ENCODE results near the gene ZNF280C.

- TF ChIP-seq CTCF (IDR thresholded peaks at IDR 0.05) (no peak), POLR2A (IDR thresholded peaks at IDR 0.05) (no peak)
Observed at GRCh38 chrX:130184168-130184567, 84.5 kb downstream of the ZNF280C start.

Measured in uterus (tissue), 2 donors.